BJ (cell line): ENCODE results near the gene RABL6. TPM values are rescaled to one million over a fixed set of nuclear protein-coding genes. Genes with fewer than 3 reads are reported as not detected.
A peak's percentile ranks its signal among the peaks of the same experiment; 100 is the strongest.
"Not testable (repeated sequence)": the region's sequence is repeated elsewhere in the genome, so short reads cannot be mapped to it uniquely, and the experiment has no call there.

Source experiments
- CTCF ChIA-PET: fragments of 350-600 bp; formaldehyde crosslinking; extraction: SDS; loops from one replicate; lab custom pipeline; 2021; ENCODE audit warnings: antibody characterized with exemption, inconsistent platforms; lab: Yijun Ruan, JAX
- POLR2A ChIA-PET: fragments of 300-600 bp; sonication (Branson Sonifier 250); formaldehyde crosslinking; extraction: SDS; loops from one replicate; lab custom pipeline; 2021; ENCODE audit warnings: antibody characterized with exemption; lab: Charles Lee
- DNase-seq: peaks from one replicate; pipeline ENCODE4 v3.0.0-alpha.2; 2011; ENCODE audit warnings: low read depth
- H3K27me3 ChIP-seq: 2 replicates; pipeline ENCODE4 v1.6.0; 2011; ENCODE audit warnings: low read length; ENCODE audit not compliant: control insufficient read depth, insufficient read depth
- H3K36me3 ChIP-seq: 2 replicates; pipeline ENCODE4 v1.5.1; 2011; ENCODE audit warnings: low read length; ENCODE audit not compliant: control insufficient read depth, insufficient read depth
- H3K4me3 ChIP-seq: 2 replicates; pipeline ENCODE4 v1.5.1; 2011; ENCODE audit warnings: low read depth, mild to moderate bottlenecking, control low read depth, low read length
- CTCF ChIP-seq: IDR thresholded peaks from 2 replicates; pipeline ENCODE4 v1.5.1; 2011; ENCODE audit warnings: low read depth, mild to moderate bottlenecking, control low read depth, inconsistent platforms, low read length, moderate library complexity; ENCODE audit not compliant: insufficient read depth
- polyA plus RNA-seq: library from polyadenylated mRNA; depleted of rRNA; stranded (reverse); fragments of >200 nt; gene quantifications from 2 replicates; pipeline ENCODE4 v1.2.3, GENCODE V29; 2011

The RABL6 gene
- polyA plus RNA-seq, 1 experiment = 60.2 TPM

- DNase-seq = no peak
- ChIA-PET CTCF (no interaction called here), POLR2A (no interaction called here)
- Histone ChIP-seq H3K27me3 (no peaks in the 10 kb centered on the region), H3K4me3 (no peak overlapping the region), H3K36me3 (peaks cover 26% of the 10 kb centered on the region)
- no peak for TF ChIP-seq CTCF
Observed at GRCh38 chr9:136862849-136863622, 55.3 kb downstream of the RABL6 start.

- DNase-seq = no peak
- POLR2A ChIA-PET = no interaction called here
- CTCF ChIA-PET = no interaction called here
- Histone ChIP-seq H3K4me3 (no peak overlapping the region), H3K36me3 (peaks cover 26% of the 10 kb centered on the region), H3K27me3 (no peaks in the 10 kb centered on the region)
- TF ChIP-seq CTCF = no peak
Observed at GRCh38 chr9:136863623-136864273, 56.0 kb downstream of the RABL6 start.

- CTCF ChIA-PET = interaction anchor here (0.9 kb wide), 1 partner anchor 55 kb away, joined by 3 read pairs; no protein-coding TSS in a partner anchor
- H3K36me3 ChIP-seq = peaks cover 24% of the 10 kb centered on the region
- no peak for TF ChIP-seq CTCF
- H3K4me3 ChIP-seq = peak overlapping the region; percentile 96
- POLR2A ChIA-PET = no interaction called here
- DNase-seq = no peak
- H3K27me3 ChIP-seq = no peaks in the 10 kb centered on the region
Observed at GRCh38 chr9:136865041-136865767, 57.5 kb downstream of the RABL6 start.

- no peak for TF ChIP-seq CTCF
- no peak for DNase-seq
- ChIA-PET CTCF (no interaction called here), POLR2A (no interaction called here)
- peaks cover 22% of the 10 kb centered on the region for H3K36me3 ChIP-seq
- no peaks in the 10 kb centered on the region for H3K27me3 ChIP-seq
- peak overlapping the region; percentile 96 for H3K4me3 ChIP-seq
Observed at GRCh38 chr9:136865768-136866103, 58.0 kb downstream of the RABL6 start.

- Histone ChIP-seq H3K36me3 (peaks cover 14% of the 10 kb centered on the region), H3K4me3 (peak overlapping the region; percentile 96)
- CTCF ChIA-PET = interaction anchor here (1.1 kb wide), 1 partner anchor 17 kb away, joined by 3 read pairs; no protein-coding TSS in a partner anchor
- DNase-seq, POLR2A ChIA-PET, H3K27me3 ChIP-seq: not testable (repeated sequence)
Observed at GRCh38 chr9:136866898-136867421, 59.2 kb downstream of the RABL6 start.
